Smooth muscle cell (in vitro differentiated cells): Measurements from ENCODE around the gene ARL2. TPM values are rescaled to one million over a fixed set of nuclear protein-coding genes. Genes with fewer than 3 reads are reported as not detected.

ENCODE experiments used
- DNase-seq: peaks from one replicate; lab custom pipeline; 2025; ENCODE audit not compliant: unreplicated experiment; lab: John Stamatoyannopoulos, UW
- H2AFZ ChIP-seq: fragments of 200-600 bp; sonication (generic); 2 replicates; pipeline ENCODE4 v1.6.0; 2016; ENCODE audit warnings: antibody characterized with exemption, low read depth, mild to moderate bottlenecking
- H3F3A ChIP-seq: fragments of 200-600 bp; sonication (generic); 2 replicates; pipeline ENCODE4 v1.6.0; 2017; ENCODE audit warnings: antibody characterized with exemption, low read depth
- H3K27ac ChIP-seq: fragments of 200-600 bp; sonication (generic); 2 replicates; pipeline ENCODE4 v1.5.1; 2016; ENCODE audit warnings: low read depth, mild to moderate bottlenecking
- H3K27me3 ChIP-seq: fragments of 200-600 bp; sonication (generic); 2 replicates; pipeline ENCODE4 v1.6.1; 2016; ENCODE audit warnings: low read depth, mild to moderate bottlenecking
- H3K36me3 ChIP-seq: fragments of 200-600 bp; sonication (generic); 2 replicates; pipeline ENCODE4 v1.5.1; 2016; ENCODE audit warnings: low read depth
- H3K4me1 ChIP-seq: fragments of 200-600 bp; sonication (generic); 2 replicates; pipeline ENCODE4 v1.5.1; 2016; ENCODE audit warnings: low read depth
- H3K4me2 ChIP-seq: fragments of 200-600 bp; sonication (generic); 2 replicates; pipeline ENCODE4 v1.6.0; 2016; ENCODE audit warnings: mild to moderate bottlenecking
- H3K4me3 ChIP-seq: fragments of 200-600 bp; sonication (generic); 2 replicates; pipeline ENCODE4 v1.5.1; 2016; ENCODE audit warnings: mild to moderate bottlenecking
- H3K79me2 ChIP-seq: fragments of 200-600 bp; sonication (generic); 2 replicates; pipeline ENCODE4 v1.6.0; 2016; ENCODE audit warnings: low read depth, mild to moderate bottlenecking
- H3K9ac ChIP-seq: fragments of 200-600 bp; sonication (generic); 2 replicates; pipeline ENCODE4 v1.6.0; 2016; ENCODE audit warnings: low read depth
- H3K9me3 ChIP-seq: fragments of 200-600 bp; sonication (generic); replicated peaks from 2 replicates; pipeline ENCODE4 v1.5.1; 2016; ENCODE audit warnings: low read depth
- H4K20me1 ChIP-seq: fragments of 200-600 bp; sonication (generic); 2 replicates; pipeline ENCODE4 v1.6.0; 2016; ENCODE audit warnings: low read depth
- WGBS: methylation state at CpG from one replicate; pipeline ENCODE4 v1.1.7; 2016; ENCODE audit warnings: low lambda C conversion rate; 5-methylcytosine and 5-hydroxymethylcytosine counted together
- polyA plus RNA-seq: library from polyadenylated mRNA; unstranded; fragments of >200 nt; fragmentation: Nextera tagmentation; extraction: Ambion mirVana; gene quantifications from 2 replicates; pipeline ENCODE4 v1.2.1, GENCODE V29; 2016
- total RNA-seq: library from RNA; depleted of rRNA; stranded (reverse); fragments of >200 nt; gene quantifications from 2 replicates; pipeline ENCODE4 v1.2.3, GENCODE V29; 2014
- TF ChIP-seq, protein P1 (sequence below): fragments of 200-600 bp; sonication (generic); IDR thresholded peaks from 2 replicates; pipeline ENCODE4 v1.5.1; 2017; ENCODE audit warnings: borderline replicate concordance, mild to moderate bottlenecking, antibody characterized with exemption; ENCODE audit not compliant: insufficient read depth, poor library complexity, severe bottlenecking

The ARL2 gene
- total and polyA plus RNA-seq, 2 experiments from 2014 or later = 83.3 to 122 TPM

DNA sequence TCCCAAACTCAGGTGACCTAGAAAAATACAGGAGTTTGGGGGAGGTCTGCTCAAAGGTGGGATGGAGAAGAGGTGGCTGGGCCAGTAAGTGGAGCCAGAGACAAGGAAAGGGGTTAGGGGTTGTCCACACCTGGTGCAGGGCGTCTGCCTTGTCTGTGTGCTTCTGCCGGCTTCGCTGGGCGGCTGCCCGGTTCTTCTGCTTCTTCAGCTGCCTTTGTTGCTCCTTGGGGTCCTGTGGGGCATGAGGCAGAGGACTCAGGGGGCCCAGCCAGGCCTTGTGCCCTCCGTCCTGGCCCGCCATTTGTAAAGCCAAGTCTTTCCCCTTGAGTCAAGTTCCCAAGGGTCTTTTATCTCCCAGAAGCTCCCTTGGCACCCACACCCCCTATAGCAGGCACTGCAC is 19.6 kb upstream of the ARL2 start:
- no peak for DNase-seq

DNA sequence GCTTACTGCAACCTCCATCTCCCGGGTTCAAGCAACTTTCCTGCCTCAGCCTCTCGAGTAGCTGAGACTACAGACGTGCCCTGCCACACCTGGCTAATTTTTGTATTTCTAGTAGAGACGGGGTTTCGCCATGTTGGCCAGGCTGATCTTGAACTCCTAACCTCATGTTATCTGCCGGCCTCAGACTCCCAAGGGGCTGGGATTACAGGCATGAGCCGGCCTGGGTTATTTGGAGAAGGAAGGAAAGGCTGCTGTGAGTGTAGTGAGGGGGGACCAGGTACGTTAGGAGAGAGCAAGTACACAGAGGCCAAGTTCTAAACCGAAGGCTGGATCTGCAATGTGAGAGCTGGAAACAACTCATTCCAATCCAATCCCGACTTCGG is 17.6 kb upstream of the ARL2 start:
- H3K9me3 ChIP-seq = no peaks in the 10 kb centered on the region
- H4K20me1 ChIP-seq = no peaks in the 10 kb centered on the region
- 84% methylated on average over 11 of the region's 11 CpGs for WGBS
- TF ChIP-seq, protein P1, sequence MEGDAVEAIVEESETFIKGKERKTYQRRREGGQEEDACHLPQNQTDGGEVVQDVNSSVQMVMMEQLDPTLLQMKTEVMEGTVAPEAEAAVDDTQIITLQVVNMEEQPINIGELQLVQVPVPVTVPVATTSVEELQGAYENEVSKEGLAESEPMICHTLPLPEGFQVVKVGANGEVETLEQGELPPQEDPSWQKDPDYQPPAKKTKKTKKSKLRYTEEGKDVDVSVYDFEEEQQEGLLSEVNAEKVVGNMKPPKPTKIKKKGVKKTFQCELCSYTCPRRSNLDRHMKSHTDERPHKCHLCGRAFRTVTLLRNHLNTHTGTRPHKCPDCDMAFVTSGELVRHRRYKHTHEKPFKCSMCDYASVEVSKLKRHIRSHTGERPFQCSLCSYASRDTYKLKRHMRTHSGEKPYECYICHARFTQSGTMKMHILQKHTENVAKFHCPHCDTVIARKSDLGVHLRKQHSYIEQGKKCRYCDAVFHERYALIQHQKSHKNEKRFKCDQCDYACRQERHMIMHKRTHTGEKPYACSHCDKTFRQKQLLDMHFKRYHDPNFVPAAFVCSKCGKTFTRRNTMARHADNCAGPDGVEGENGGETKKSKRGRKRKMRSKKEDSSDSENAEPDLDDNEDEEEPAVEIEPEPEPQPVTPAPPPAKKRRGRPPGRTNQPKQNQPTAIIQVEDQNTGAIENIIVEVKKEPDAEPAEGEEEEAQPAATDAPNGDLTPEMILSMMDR = no peak
- H3K4me1 ChIP-seq = peaks cover 8% of the 10 kb centered on the region
- peak overlapping the region; percentile 24 for H2AFZ ChIP-seq
- no peak overlapping the region for H3K9ac ChIP-seq
- H3K79me2 ChIP-seq = no peaks in the 10 kb centered on the region
- no peak for DNase-seq
- H3K4me2 ChIP-seq = peak overlapping the region; percentile 51
- no peaks in the 10 kb centered on the region for H3K27me3 ChIP-seq
- no peak overlapping the region for H3K4me3 ChIP-seq
- H3K27ac ChIP-seq = no peak overlapping the region
- no peaks in the 10 kb centered on the region for H3K36me3 ChIP-seq
- no peaks in the 10 kb centered on the region for H3F3A ChIP-seq

More for the DNA sequence above, 19.6 kb upstream of the ARL2 start:
- Histone ChIP-seq H3K36me3 (no peaks in the 10 kb centered on the region), H4K20me1 (no peaks in the 10 kb centered on the region), H3K9ac (no peak overlapping the region), H3K79me2 (no peaks in the 10 kb centered on the region), H2AFZ (no peak overlapping the region), H3K4me3 (no peak overlapping the region), H3K4me2 (no peak overlapping the region), H3F3A (no peaks in the 10 kb centered on the region), H3K27me3 (no peaks in the 10 kb centered on the region), H3K27ac (no peak overlapping the region), H3K9me3 (no peaks in the 10 kb centered on the region), H3K4me1 (peaks cover 8% of the 10 kb centered on the region)
- 92% methylated on average over 7 of the region's 7 CpGs for WGBS
- TF ChIP-seq, protein P1 = no peak

DNA sequence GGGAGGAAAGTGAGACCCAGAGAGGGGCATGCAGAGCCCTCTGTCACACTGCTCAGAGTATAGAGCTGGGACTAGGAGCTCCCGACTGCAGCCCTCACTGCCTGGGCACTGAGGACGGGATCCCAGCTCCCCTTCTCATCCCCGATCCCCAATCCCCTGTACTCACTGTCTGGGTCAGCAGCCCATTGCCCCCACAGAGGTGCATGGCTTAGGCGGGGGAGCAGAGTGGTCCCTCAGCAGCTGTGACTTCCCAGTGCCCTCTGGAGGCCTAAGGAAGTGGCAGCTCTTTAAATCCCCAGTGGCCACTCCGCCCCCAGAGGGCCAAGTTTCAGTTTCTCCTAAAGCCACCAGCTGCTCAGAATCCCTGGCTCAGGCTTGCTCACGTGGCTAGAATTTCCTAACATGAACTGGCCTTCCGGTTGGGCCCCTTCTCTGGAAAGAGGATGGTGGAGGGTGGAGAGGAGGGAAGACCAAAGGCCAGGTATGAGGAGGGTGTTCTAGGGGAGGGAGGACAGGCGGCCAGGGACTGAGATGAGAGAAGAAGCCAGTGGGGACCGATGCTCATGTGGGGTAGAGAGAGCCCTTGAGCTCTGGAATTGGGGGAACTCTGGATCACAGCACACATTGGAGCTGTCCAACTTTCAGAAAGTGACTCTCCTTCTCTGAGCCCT is 17.1 kb upstream of the ARL2 start, which contains the start of gene BATF2:
TSS of gene BATF2 (minus strand) at position 262 of the 671 bp plus-strand sequence. CDS start at position 205, 57 bp downstream.
- DNase-seq = peak; percentile 15

More for the DNA sequence above, 17.1 kb upstream of the ARL2 start, which contains the start of gene BATF2:
- Histone ChIP-seq H3K79me2 (no peaks in the 10 kb centered on the region), H2AFZ (peak within 1 kb of the TSS; percentile 24), H3F3A (no peaks in the 10 kb centered on the region), H3K9me3 (no peaks in the 10 kb centered on the region), H3K27ac (no peak within 1 kb of the TSS), H3K4me1 (peaks cover 8% of the 10 kb centered on the region), H3K36me3 (no peaks in the 10 kb centered on the region), H4K20me1 (no peaks in the 10 kb centered on the region), H3K4me2 (peak within 1 kb of the TSS; percentile 51), H3K27me3 (no peaks in the 10 kb centered on the region), H3K4me3 (no peak within 1 kb of the TSS), H3K9ac (no peak within 1 kb of the TSS)
- TF ChIP-seq, protein P1 = no peak
- 39% methylated on average over 9 of the region's 9 CpGs for WGBS
